ENCODE results near the gene RBM25. TPM values are rescaled to one million over a fixed set of nuclear protein-coding genes. Genes with fewer than 3 reads are reported as not detected.
A peak's percentile ranks its signal among the peaks of the same experiment; 100 is the strongest.

RBM25 gene
- polyA plus RNA-seq, 1 experiment: 52.4 TPM

- no peak for TF ChIP-seq CTCF (IDR thresholded peaks at IDR 0.05; ENCODE audit: low read depth, low read length)
- no peak for DNase-seq (ENCODE audit: low read depth, low spot score)
- no peak overlapping the region for H3K27ac ChIP-seq (ENCODE audit: low read depth, low read length)
- H3K9me3 ChIP-seq (ENCODE audit: control insufficient read depth, insufficient read depth, low read length): no peaks in the 10 kb centered on the region
- CTCF ChIA-PET: interaction anchor here (0.6 to 1.2 kb wide), 5 partner anchors 156 to 1836 kb away, joined by 3 to 7 read pairs (median 3); no protein-coding TSS in a partner anchor
- peak overlapping the region; percentile 82 for H3K4me3 ChIP-seq (ENCODE audit: low read depth, low read length)
- POLR2A ChIA-PET: interaction anchor here (0.7 kb wide), 1 partner anchor 13 kb away, joined by 6 read pairs; no protein-coding TSS in a partner anchor
- H3K27me3 ChIP-seq (ENCODE audit: control insufficient read depth, insufficient read depth, low read length): no peaks in the 10 kb centered on the region
These were observed 32.8 kb upstream of the RBM25 start for GRCh38 chr14:73025544-73025943.

GRCh38 chr14:73026243-73026844, 32.0 kb upstream of the RBM25 start:
- CTCF ChIA-PET: interaction anchor here (1.2 to 1.6 kb wide), 2 partner anchors 512 to 513 kb away, joined by 3 to 6 read pairs; no protein-coding TSS in a partner anchor
- Histone ChIP-seq H3K9me3 (ENCODE audit: control insufficient read depth, insufficient read depth, low read length) (no peaks in the 10 kb centered on the region), H3K4me3 (ENCODE audit: low read depth, low read length) (peak overlapping the region; percentile 82), H3K27ac (ENCODE audit: low read depth, low read length) (no peak overlapping the region), H3K27me3 (ENCODE audit: control insufficient read depth, insufficient read depth, low read length) (no peaks in the 10 kb centered on the region)
- POLR2A ChIA-PET: interaction anchor here (0.6 to 1.2 kb wide), 3 partner anchors 32 to 240 kb away, joined by 3 to 21 read pairs (median 4); partner anchors contain the start of gene RBM25
- no peak for DNase-seq (ENCODE audit: low read depth, low spot score)
- no peak for TF ChIP-seq CTCF (IDR thresholded peaks at IDR 0.05; ENCODE audit: low read depth, low read length)

GRCh38 chr14:73026845-73027542, 31.3 kb upstream of the RBM25 start, which contains the start of gene ZFYVE1:
TSS of gene ZFYVE1 (minus strand) at chr14:73027106. CDS start at chr14:73024508, 2,598 bp downstream.
- Histone ChIP-seq H3K4me3 (ENCODE audit: low read depth, low read length) (peak within 1 kb of the TSS; percentile 82), H3K9me3 (ENCODE audit: control insufficient read depth, insufficient read depth, low read length) (no peaks in the 10 kb centered on the region), H3K27me3 (ENCODE audit: control insufficient read depth, insufficient read depth, low read length) (no peaks in the 10 kb centered on the region), H3K27ac (ENCODE audit: low read depth, low read length) (peak within 1 kb of the TSS; percentile 68)
- no peak for TF ChIP-seq CTCF (IDR thresholded peaks at IDR 0.05; ENCODE audit: low read depth, low read length)
- POLR2A ChIA-PET: interaction anchor here (0.6 to 1.2 kb wide), 3 partner anchors 31 to 241 kb away, joined by 3 to 21 read pairs (median 4); partner anchors contain the start of gene RBM25
- DNase-seq (ENCODE audit: low read depth, low spot score): peak; percentile 97
- CTCF ChIA-PET: interaction anchor here (0.6 to 1.6 kb wide), 2 partner anchors 62 to 513 kb away, joined by 4 to 6 read pairs; no protein-coding TSS in a partner anchor

GRCh38 chr14:73027546-73027945, 30.8 kb upstream of the RBM25 start:
- no peak overlapping the region for H3K27ac ChIP-seq (ENCODE audit: low read depth, low read length)

More at GRCh38 chr14:73027546-73027945, 30.8 kb upstream of the RBM25 start:
- no peaks in the 10 kb centered on the region for H3K9me3 ChIP-seq (ENCODE audit: control insufficient read depth, insufficient read depth, low read length)
- peak overlapping the region; percentile 55 for H3K4me3 ChIP-seq (ENCODE audit: low read depth, low read length)
- ChIA-PET CTCF (interaction anchor here (0.6 to 1.6 kb wide), 2 partner anchors 63 to 514 kb away, joined by 4 to 6 read pairs; no protein-coding TSS in a partner anchor), POLR2A (interaction anchor here (1.1 to 1.2 kb wide), 2 partner anchors 31 to 65 kb away, joined by 4 to 21 read pairs; partner anchors contain the start of gene RBM25)
- H3K27me3 ChIP-seq (ENCODE audit: control insufficient read depth, insufficient read depth, low read length): no peaks in the 10 kb centered on the region
- no peak for DNase-seq (ENCODE audit: low read depth, low spot score)
- TF ChIP-seq CTCF (IDR thresholded peaks at IDR 0.05; ENCODE audit: low read depth, low read length): no peak
